NOMO-1 treated with dmso at 0.1 percent for 144 hours (cell line): Measurements from ENCODE around the gene FERMT3.

ENCODE experiments used
- DNase-seq: peaks from one replicate; lab custom pipeline; 2025; ENCODE audit not compliant: unreplicated experiment; lab: John Stamatoyannopoulos, UW

FERMT3 gene

DNA sequence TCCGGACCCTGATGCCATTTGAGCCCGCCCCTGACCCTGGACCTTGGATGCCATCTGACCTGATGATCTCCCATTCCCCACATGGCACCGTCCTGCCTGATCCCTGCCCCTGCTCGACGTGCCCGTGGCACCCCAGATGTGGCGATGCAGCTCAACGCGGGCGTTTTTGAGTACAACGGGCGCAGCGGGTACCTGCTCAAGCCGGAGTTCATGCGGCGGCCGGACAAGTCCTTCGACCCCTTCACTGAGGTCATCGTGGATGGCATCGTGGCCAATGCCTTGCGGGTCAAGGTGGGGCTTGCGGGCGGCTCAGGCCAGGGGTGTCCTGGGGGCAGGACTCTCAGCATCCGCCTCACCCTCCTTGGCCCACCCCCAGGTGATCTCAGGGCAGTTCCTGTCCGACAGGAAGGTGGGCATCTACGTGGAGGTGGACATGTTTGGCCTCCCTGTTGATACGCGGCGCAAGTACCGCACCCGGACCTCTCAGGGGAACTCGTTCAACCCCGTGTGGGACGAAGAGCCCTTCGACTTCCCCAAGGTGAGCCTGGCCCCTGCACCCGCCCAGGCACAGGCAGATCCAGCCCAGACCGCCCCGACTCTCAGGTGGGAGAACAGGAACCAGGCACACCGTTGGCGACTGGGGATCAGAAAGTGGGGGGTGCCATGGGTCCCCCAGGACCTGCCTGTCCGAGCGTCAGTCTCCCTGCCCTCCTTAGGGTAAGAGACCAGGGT, 55.9 kb downstream of the FERMT3 start:
- no peak for DNase-seq

DNA sequence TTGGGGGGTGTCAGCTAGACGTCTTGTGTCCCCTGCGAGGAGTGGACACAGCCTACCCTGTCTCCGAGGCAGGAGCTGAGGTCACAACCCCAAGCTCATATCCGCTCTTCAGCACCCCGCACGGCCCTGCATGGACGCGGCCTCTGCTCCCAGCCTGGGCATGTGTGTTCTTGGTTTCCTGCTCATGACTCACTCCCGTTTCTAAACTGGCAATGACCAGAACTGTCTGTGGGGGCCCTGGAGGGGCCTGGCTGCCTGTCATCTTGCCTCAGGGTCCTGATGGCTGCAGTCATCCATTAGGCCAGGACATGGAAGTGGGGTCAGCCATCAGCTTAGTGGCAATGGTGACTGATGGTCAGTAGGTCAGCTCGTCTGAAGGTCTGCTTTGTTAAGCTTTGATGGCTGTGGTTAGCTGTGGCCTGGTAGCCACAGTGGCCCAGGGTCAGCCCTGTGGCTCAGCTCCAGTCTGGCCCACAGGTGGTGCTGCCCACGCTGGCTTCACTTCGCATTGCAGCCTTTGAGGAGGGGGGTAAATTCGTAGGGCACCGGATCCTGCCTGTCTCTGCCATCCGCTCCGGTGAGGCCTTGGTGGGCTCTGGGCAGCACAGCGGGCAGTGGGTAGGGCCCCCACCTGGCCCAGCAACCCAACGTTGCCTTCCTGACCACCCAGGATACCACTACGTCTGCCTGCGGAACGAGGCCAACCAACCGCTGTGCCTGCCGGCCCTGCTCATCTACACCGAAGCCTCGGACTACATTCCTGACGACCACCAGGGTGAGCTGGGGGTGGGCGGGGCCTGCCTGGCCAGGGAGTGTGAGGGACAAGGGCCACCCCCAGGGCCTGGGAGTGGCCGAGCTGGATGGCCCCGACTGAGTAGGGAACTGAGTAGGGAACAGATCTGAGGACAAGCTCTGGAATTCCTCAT, 56.8 kb downstream of the FERMT3 start:
- no peak for DNase-seq

- no peak for DNase-seq
Observed at GRCh38 chr11:64263947-64264317, 57.4 kb downstream of the FERMT3 start.

DNA sequence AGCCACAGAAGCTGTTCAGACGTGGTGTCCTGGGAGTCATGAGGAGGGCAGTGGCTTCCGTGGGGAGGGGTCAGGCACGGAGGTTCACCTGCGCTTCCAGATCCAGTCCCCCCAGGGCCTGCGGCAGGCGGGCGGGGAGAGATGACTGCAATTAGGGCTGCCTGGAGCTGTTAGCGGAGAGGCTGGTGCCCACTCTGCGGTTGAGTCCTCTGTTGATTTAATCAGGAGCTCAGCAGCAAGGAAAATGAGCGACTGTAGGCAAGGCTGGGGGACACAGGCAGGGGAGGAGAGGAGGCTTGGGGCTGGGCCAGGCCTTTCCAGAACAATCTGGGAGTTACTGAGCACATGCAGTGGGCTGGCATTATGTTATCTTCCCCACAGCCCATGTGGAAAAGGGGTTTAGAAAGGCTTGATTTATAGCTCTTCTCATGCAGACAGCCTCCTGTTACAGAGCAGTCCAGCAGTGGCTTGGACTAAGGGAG, 57.9 kb downstream of the FERMT3 start:
- no peak for DNase-seq

GRCh38 chr11:64265176-64266160, 58.9 kb downstream of the FERMT3 start:
- DNase-seq, result no peak

- DNase-seq, result no peak
Observed at GRCh38 chr11:64266339-64266738, 59.8 kb downstream of the FERMT3 start.

GRCh38 chr11:64267207-64267945, 60.9 kb downstream of the FERMT3 start:
- DNase-seq, result no peak

DNA sequence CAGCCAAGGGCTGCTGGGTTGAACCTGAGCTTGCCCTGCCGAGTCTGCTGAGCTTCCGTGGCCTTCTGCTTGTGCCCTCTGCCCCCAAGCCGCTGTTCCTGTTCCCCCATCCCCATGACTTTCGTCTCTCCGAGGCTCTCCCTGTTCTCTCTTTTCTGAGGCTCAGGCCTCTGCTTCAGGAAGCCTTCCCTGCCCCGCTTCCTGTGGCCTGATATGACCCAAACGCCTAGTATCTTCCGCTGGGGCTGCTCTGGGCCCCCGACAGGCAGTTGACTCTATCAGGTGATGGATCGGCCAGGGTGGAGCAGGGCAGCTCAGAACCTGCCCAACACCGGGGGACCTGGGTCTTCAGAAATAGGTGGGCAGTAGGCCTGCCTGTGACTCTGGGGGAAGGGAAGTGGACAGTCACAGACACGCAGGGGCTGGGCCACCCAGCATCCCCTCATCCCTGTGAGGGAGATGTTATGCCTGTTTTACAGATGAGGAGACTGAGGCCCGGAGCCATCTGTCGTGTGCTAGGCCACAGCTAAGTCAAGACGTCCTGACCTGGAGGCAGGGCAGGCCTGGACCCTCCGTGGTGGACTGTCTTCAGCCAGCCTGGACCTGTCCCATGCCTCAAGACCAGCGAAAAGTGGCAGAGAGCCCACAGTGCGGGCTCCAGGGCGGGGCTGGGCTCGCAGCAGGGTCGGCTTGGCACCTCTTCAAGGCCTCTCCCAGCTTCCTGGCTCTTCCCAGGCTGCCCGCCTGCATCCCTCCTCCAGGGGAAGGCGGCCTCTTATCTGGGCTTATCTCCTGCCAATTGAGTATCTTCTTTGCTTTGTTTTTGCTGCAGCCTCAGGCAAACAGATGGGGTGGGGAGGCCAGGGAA, 61.7 kb downstream of the FERMT3 start:
- no peak for DNase-seq

GRCh38 chr11:64268893-64269539, 62.5 kb downstream of the FERMT3 start:
- DNase-seq, result peak; percentile 31

DNA sequence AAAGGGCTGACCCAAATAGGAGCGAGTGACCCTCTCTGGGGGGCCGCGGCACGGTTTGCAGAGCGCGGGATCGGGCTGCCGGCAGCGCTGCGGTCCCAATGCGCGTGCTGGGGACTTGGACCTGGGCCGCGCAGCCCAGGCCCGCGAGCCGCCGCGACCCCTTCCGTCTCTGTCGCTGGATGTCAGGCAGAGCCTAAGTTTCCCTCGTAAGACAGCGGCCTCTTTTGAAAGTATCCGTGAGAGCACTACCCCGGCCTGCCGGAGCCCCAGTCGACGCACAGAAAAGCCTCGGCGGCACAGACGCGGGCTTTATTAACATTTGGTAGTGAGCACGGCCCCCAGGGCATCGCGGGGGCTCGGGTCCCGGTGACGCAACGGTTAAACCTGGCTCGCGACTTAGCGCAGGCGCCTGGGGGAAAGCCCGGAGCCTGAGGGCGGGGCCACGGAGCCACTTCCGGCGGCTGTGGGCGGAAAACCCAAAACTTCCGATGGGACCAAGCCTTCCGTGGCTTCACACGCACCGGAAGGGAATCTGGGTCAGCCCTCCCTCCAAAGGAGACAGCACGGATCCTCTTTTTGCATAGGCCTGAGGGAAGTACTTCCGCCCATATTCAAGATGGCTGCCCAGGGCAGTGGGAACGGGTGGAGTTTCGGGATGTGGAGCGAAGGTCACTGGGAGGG, 63.2 kb downstream of the FERMT3 start:
- peak; percentile 99 for DNase-seq
